ENCODE data around the gene SIX5. TPM values are rescaled to one million over a fixed set of nuclear protein-coding genes. Genes with fewer than 3 reads are reported as not detected.

SIX5 gene
- total RNA-seq, 1 experiment from 2014 or later = 26.0 TPM

DNA sequence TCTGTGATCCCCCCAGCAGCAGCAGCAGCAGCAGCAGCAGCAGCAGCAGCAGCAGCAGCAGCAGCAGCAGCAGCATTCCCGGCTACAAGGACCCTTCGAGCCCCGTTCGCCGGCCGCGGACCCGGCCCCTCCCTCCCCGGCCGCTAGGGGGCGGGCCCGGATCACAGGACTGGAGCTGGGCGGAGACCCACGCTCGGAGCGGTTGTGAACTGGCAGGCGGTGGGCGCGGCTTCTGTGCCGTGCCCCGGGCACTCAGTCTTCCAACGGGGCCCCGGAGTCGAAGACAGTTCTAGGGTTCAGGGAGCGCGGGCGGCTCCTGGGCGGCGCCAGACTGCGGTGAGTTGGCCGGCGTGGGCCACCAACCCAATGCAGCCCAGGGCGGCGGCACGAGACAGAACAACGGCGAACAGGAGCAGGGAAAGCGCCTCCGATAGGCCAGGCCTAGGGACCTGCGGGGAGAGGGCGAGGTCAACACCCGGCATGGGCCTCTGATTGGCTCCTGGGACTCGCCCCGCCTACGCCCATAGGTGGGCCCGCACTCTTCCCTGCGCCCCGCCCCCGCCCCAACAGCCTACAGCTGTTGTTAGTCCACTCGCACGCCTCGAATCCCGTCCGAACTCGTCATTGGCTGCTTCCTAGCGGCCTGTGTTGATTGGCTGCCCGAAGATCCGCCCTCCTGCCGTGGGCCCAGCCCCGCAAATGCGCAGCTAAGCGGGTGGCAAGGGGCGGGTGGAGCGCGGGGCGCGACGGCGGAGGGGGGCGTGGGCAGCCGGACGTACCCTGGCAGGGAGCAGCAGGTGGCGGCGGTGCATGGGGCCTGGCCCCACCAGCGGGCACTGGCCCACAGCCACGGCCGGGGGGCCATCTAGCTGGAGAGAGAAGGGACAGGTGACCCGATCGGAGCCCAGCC is 1.4 kb upstream of the SIX5 start (continued):
- TF ChIP-seq, protein P1, sequence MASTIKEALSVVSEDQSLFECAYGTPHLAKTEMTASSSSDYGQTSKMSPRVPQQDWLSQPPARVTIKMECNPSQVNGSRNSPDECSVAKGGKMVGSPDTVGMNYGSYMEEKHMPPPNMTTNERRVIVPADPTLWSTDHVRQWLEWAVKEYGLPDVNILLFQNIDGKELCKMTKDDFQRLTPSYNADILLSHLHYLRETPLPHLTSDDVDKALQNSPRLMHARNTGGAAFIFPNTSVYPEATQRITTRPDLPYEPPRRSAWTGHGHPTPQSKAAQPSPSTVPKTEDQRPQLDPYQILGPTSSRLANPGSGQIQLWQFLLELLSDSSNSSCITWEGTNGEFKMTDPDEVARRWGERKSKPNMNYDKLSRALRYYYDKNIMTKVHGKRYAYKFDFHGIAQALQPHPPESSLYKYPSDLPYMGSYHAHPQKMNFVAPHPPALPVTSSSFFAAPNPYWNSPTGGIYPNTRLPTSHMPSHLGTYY (CRISPR knock-in tag; IDR thresholded peaks at IDR 0.05) = peak; percentile 54
- no peak for TF ChIP-seq ZNF263 (CRISPR knock-in tag; IDR thresholded peaks at IDR 0.05; ENCODE audit: low read depth)
- TF ChIP-seq AFF4 (CRISPR knock-in tag; IDR thresholded peaks at IDR 0.05; ENCODE audit: borderline replicate concordance) = no peak
- TF ChIP-seq MYBL2 (CRISPR knock-in tag; IDR thresholded peaks at IDR 0.05) = 0 out of 2 replicates have a peak, but pooled peaks have one; percentile 14
- TF ChIP-seq, protein P2, sequence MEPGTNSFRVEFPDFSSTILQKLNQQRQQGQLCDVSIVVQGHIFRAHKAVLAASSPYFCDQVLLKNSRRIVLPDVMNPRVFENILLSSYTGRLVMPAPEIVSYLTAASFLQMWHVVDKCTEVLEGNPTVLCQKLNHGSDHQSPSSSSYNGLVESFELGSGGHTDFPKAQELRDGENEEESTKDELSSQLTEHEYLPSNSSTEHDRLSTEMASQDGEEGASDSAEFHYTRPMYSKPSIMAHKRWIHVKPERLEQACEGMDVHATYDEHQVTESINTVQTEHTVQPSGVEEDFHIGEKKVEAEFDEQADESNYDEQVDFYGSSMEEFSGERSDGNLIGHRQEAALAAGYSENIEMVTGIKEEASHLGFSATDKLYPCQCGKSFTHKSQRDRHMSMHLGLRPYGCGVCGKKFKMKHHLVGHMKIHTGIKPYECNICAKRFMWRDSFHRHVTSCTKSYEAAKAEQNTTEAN (CRISPR knock-in tag; IDR thresholded peaks at IDR 0.05) = peak; percentile 79
- TF ChIP-seq, protein P3, sequence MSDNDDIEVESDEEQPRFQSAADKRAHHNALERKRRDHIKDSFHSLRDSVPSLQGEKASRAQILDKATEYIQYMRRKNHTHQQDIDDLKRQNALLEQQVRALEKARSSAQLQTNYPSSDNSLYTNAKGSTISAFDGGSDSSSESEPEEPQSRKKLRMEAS (CRISPR knock-in tag; IDR thresholded peaks at IDR 0.05) = peak; percentile 73

GRCh38 chr19:45769821-45770191 is 754 bp upstream of the SIX5 start:
- DNase-seq (ENCODE audit: low spot score) = peak; percentile 38
- ChIA-PET CTCF (interaction anchor here (0.5 to 5.6 kb wide), 47 partner anchors 8 to 591 kb away, joined by 3 to 175 read pairs (median 6); partner anchors contain the start of genes DMPK, DMWD, FBXO46 and FOSB), POLR2A (interaction anchor here (0.6 to 4.8 kb wide), 24 partner anchors 8 to 591 kb away, joined by 3 to 115 read pairs (median 6); partner anchors contain the start of genes BLOC1S3, DMPK, FBXO46 and QPCTL)
- no peak for ATAC-seq
- Mint-ChIP-seq H3K27me3 (ENCODE audit: low read depth) (peaks cover 5% of the 10 kb centered on the region; the same call in 1 of the 2 replicates), H3K27ac (peak overlapping the region; percentile 97), H3K36me3 (peaks cover 5% of the 10 kb centered on the region; the same call in 1 of the 2 replicates), H3K4me3 (peak overlapping the region; percentile 97), H3K9me3 (no peaks in the 10 kb centered on the region), H3K4me1 (peaks cover 18% of the 10 kb centered on the region)
- TF ChIP-seq SP1 (CRISPR knock-in tag; conservative IDR thresholded peaks at IDR 0.05) = no peak
- TF ChIP-seq, protein P4, sequence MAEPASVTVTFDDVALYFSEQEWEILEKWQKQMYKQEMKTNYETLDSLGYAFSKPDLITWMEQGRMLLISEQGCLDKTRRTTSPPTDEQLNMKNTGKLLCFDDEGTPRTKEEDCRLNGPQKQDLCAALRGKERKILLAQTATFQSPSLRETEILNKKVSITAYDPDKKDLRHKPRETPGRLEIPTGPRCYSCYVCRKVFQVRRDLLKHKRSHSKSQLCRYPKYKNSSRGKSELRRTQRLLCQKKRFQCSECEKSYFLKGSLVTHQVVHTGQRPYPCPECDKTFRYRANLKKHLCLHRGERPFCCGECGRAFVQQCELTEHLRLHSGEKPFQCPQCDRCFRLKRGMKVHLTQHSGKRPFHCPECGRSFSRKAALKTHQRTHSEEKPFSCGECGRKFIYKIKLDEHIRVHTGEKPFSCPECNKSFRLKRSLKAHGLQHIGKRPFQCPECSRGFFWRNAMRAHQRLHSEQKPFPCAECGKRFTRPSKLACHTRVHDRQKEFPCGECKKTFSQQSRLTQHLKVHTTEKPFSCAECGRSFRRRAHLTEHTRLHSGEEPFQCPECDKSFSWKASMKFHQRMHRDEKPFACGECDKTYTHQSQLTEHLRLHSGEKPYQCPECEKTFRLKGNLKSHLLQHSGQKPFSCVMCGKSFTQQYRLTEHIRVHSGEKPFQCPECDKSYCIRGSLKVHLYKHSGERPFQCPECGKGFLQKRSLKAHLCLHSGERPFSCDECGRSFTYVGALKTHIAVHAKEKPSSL (CRISPR knock-in tag; conservative IDR thresholded peaks at IDR 0.05) = no peak
- no peak for TF ChIP-seq TEAD4 (CRISPR knock-in tag; IDR thresholded peaks at IDR 0.05)
- TF ChIP-seq, protein P5, sequence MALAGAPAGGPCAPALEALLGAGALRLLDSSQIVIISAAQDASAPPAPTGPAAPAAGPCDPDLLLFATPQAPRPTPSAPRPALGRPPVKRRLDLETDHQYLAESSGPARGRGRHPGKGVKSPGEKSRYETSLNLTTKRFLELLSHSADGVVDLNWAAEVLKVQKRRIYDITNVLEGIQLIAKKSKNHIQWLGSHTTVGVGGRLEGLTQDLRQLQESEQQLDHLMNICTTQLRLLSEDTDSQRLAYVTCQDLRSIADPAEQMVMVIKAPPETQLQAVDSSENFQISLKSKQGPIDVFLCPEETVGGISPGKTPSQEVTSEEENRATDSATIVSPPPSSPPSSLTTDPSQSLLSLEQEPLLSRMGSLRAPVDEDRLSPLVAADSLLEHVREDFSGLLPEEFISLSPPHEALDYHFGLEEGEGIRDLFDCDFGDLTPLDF (CRISPR knock-in tag; IDR thresholded peaks at IDR 0.05) = no peak
- TF ChIP-seq, protein P2 (CRISPR knock-in tag; IDR thresholded peaks at IDR 0.05) = no peak
- TF ChIP-seq, protein P6, sequence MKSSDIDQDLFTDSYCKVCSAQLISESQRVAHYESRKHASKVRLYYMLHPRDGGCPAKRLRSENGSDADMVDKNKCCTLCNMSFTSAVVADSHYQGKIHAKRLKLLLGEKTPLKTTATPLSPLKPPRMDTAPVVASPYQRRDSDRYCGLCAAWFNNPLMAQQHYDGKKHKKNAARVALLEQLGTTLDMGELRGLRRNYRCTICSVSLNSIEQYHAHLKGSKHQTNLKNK (CRISPR knock-in tag; IDR thresholded peaks at IDR 0.05) = peak; percentile 55; the same call in 1 of the 2 replicates
- TF ChIP-seq CDX4 (CRISPR knock-in tag; IDR thresholded peaks at IDR 0.05; ENCODE audit: borderline replicate concordance) = no peak
- peak; percentile 9; the same call in 1 of the 2 replicates for TF ChIP-seq ZNF416 (CRISPR knock-in tag; IDR thresholded peaks at IDR 0.05)
- TF ChIP-seq ESRRA (CRISPR knock-in tag; IDR thresholded peaks at IDR 0.05; ENCODE audit: borderline replicate concordance) = no peak
- TF ChIP-seq ELF4 (CRISPR knock-in tag; IDR thresholded peaks at IDR 0.05; ENCODE audit: low read depth) = 0 out of 2 replicates have a peak, but pooled peaks have one; percentile 6
- TF ChIP-seq NFE2L1 (CRISPR knock-in tag; IDR thresholded peaks at IDR 0.05) = 0 out of 2 replicates have a peak, but pooled peaks have one; percentile 43
- TF ChIP-seq MYBL2 (CRISPR knock-in tag; IDR thresholded peaks at IDR 0.05) = 0 out of 2 replicates have a peak, but pooled peaks have one; percentile 27
- 0 out of 2 replicates have a peak, but pooled peaks have one; percentile 17 for TF ChIP-seq SMAD4 (CRISPR knock-in tag; IDR thresholded peaks at IDR 0.05)
- TF ChIP-seq SMAD3 (CRISPR knock-in tag; IDR thresholded peaks at IDR 0.05; ENCODE audit: borderline replicate concordance) = peak; percentile 17; the same call in 1 of the 2 replicates
- 0 out of 2 replicates have a peak, but pooled peaks have one; percentile 68 for TF ChIP-seq TCF7 (CRISPR knock-in tag; IDR thresholded peaks at IDR 0.05; ENCODE audit: low read depth)
- TF ChIP-seq ZNF317 (CRISPR knock-in tag; IDR thresholded peaks at IDR 0.05; ENCODE audit: borderline replicate concordance, low read depth) = no peak

Measured in WTC11 (cell line).